ENCODE data around the gene ZNF283.
"Not testable (repeated sequence)": the region's sequence is repeated elsewhere in the genome, so short reads cannot be mapped to it uniquely, and the experiment has no call there.

The ZNF283 gene

GRCh38 chr19:43848821-43849220 lies 21.7 kb downstream of the ZNF283 start:
- DNase-seq (ENCODE audit: low read depth in 2 of 2) = no peak

GRCh38 chr19:43858174-43858573 lies 31.1 kb downstream of the ZNF283 start:
- DNase-seq (ENCODE audit: low read depth in 2 of 2) = no peak

- DNase-seq (ENCODE audit: low read depth in 2 of 2) = not testable (repeated sequence)
These were observed 39.8 kb downstream of the ZNF283 start for GRCh38 chr19:43866923-43867322.

- DNase-seq (ENCODE audit: low read depth in 2 of 2) = no peak
These were observed 45.6 kb downstream of the ZNF283 start for GRCh38 chr19:43872547-43873336.

- no peak for DNase-seq (ENCODE audit: low read depth in 2 of 2)
These were observed 53.4 kb downstream of the ZNF283 start for GRCh38 chr19:43880483-43880882.

- DNase-seq (ENCODE audit: low read depth in 2 of 2) = no peak
These were observed 56.7 kb downstream of the ZNF283 start, which contains the start of gene ZNF404 for GRCh38 chr19:43883864-43884263. Gene ZNF404 (minus strand): TSS chr19:43883964.

- DNase-seq (ENCODE audit: low read depth in 2 of 2) = no peak
These were observed 68.7 kb downstream of the ZNF283 start for GRCh38 chr19:43895727-43896308.

Measured in stimulated activated CD8-positive, alpha-beta memory T cell treated with anti-CD3 and anti-CD28 coated beads, Interleukin-15, amount 100 ng/mL, for 4 hours (primary cell).